Ovary (tissue), 3 donors: ENCODE results near the gene MORN5.

Source experiments
- CTCF ChIP-seq, 3 donors: fragments of 450-650 bp in 2 of 3; fragments of 200-600 bp in 1 of 3; IDR thresholded peaks; one replicate each; pipeline versions ENCODE4 v1.5.1 to v1.8.0; 2016 to 2022; ENCODE audit warnings: antibody characterized with exemption in 3 of 3, mild to moderate bottlenecking in 1 of 3
- POLR2A ChIP-seq: fragments of 450-650 bp; IDR thresholded peaks from one replicate; pipeline ENCODE4 v1.6.1; 2017; ENCODE audit warnings: antibody characterized with exemption, mild to moderate bottlenecking, moderate library complexity
- donor health status: DM: no; HTN: no; CAD: no.

DNA sequence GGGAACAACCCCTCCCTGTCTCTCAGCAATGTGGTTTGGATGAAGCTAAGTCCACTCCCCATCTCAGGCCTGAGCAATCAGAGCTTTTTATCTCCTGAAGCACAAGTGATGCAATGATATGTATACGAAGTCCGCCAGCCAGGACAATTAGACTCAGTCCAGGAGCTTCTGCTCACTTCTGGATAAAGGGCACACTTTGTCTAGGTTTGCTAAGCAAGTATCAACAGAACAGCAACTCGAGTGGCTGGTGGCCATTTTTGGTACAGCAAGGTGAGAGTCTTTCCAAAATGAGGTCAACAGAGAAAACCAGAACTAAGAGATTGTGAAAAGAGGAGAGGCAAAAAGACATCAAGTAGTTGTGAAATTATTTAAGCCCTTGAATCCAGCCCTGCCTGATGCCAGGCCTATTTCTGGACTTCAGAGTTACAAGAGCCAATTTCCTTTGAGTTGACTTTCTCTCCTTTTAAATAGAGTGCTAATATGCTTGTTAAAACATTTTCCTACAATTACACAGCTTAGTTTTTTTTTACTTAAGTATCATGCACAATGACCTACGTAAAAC, 8.4 kb upstream of the MORN5 start:
- TF ChIP-seq CTCF (IDR thresholded peaks at IDR 0.05) (no peak), POLR2A (no peak)
